CD1c-positive myeloid dendritic cell (primary cell): ENCODE results near the gene RPS19BP1.

ENCODE experiments used
- DNase-seq: peaks from one replicate; pipeline ENCODE4 v3.0.0-alpha.2; 2016; ENCODE audit errors: extremely low spot score

The RPS19BP1 gene

DNA sequence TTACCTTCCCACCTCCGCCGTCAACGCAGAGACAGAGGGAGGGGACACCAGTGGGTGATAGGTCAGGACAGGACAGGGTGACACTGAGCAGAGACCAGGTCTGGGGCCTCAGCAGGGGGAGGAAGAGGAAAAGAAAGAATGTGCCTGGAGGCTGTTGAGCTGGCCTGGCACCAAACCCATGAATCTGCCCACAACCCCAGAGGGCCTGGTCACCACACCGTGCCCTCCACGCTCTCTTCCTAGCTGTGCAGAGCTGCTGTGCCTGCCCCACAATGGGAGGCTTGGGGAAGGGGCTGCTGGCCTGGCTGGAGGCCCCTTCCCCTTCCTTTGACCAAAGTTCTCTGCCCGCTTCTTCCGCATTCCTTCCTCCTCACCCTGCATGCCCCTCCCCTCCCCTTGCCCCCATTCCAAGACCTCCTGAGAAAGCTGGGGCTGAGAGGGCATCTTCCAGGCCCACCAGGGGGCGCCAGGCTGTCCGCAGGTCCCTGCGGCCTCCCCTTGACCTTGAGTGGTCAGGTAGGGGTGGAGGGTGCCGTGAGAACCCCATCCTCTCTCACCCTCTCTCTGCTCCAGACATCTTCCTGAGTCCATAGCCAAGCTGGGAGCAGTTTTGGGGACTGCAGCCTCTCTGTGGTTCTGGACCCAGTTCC, 27.0 kb upstream of the RPS19BP1 start:
- DNase-seq = no peak

DNA sequence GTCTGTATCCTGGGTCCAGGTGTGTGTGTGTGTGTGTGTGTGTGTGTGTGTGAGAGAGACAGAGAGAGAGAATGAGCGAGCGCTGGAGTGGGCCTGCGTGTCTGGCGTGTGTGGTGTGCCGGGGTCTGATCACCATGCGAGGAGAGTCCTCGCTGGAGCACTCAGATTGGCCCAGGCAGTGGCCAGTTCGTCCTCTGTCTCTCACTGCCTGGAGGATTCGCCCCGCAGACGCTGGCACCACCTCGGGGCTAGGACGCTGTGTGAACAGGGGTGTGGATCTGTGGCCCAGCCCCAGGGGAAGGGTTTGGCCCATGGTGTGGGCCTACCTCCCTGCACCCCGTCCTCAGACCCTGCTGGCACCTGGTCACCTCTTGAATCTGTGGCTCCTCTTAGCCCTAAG, 26.4 kb upstream of the RPS19BP1 start:
- DNase-seq = no peak

- no peak for DNase-seq
Measured at GRCh38 chr22:39558254-39558727, 25.7 kb upstream of the RPS19BP1 start.

DNA sequence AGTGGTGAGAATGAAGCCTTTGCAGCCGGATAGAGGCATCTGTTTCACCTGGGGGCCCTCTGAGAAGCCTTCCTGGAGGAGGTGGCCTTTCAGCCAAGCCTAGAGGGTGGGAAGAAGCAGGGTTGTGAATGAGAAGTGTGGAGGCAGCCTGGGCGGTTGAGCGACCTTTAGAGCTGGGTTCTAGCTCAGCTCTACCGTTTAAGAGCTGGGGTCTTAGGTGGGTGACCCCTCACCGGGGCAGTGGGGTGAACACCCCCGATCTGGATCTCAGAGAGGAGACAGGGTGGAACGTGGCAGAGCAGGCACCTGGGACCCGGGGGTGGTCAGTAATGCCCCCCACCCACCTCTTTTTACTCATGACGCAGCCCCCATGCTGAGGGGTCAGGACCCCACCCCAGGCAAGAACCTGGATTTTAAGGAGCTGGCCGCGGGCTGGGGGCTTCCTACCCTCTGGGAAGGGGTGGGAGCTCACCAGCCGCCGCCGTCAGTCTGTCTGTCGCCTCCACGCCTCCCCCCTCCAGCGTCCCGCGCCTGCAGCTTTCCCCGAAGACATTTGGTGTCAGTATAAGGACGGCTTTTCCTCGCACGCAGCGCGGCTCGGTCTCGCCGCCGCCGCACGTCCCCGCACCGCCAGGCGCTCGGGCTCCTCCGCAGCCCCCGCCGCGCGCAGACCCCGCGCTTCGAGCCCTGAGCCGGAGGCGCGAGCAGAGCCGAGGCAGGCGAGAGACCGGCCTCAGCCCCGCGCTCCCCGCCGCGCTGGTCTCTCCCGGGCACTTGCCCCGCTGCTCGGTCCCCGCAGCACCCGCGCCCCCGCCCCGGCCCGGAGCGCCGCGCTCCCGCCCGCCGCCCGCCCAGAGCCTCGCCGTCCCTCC, 24.7 kb upstream of the RPS19BP1 start:
- no peak for DNase-seq

- DNase-seq = no peak
Measured at GRCh38 chr22:39554151-39554550, 21.6 kb upstream of the RPS19BP1 start.

DNA sequence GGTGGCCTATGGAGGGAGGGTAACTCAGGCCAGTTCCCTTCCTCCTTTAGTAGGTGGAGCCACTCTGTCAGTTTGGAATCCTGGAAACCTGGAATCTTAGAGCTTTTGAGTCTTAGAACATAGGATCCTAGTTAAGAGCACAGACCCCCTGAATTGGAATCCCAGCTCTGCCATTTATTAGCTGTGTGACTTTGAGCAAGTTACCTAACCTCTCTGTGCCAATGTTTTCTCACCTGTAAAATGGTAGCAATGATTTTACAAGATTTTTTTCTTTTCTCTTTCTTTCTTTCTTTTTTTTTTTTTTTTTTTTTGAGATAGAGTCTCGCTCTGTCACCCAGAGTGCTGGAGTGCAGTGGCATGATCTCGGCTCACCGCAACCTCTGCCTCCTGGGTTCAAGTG, 20.9 kb upstream of the RPS19BP1 start:
- DNase-seq = no peak

GRCh38 chr22:39547587-39547947, 15.0 kb upstream of the RPS19BP1 start:
- DNase-seq = no peak

GRCh38 chr22:39546889-39547586, 14.5 kb upstream of the RPS19BP1 start:
- DNase-seq = no peak

GRCh38 chr22:39545386-39546365, 13.1 kb upstream of the RPS19BP1 start:
- DNase-seq = peak; percentile 58

DNA sequence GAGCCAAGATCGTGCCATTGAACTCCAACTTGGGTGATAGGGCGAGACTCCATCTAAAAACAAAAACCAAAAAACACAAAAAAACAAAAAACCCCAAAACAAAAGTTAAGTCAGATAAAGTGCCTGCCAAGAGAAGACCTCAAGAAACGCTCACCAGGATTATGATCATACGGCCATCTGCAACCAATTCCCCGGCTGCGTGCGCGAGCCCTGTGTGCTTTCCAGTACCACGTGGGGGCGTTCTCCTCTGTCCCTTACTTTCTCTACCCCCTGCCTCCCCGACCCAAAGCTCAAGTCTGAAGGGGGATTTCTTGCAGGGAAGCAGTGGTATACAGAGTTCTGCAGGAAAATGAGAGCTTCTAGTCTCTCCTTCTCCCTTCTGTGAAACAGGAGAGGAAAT, 10.5 kb upstream of the RPS19BP1 start:
- DNase-seq = no peak

DNA sequence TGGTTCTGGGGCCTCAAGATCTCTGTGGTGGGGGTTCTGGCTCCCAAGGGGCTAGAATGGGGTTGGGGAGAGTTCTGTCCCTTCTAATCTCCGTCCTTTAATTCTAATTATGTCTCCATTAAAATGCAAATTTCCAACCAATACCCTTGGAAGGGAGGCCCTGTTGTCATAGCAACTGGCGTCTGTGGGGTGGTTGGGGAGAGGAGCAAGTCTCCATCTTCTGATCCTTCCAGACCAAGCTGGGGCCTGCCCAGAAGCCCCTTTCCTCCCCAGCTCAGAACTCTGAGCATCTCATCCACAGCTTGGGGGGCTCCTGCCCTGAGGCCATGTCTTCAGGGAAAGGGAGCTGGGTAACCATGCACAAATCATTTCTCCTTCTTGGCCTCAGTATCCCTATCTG, 5.4 kb upstream of the RPS19BP1 start:
- DNase-seq = no peak

GRCh38 chr22:39536711-39537110, 4.2 kb upstream of the RPS19BP1 start:
- no peak for DNase-seq

DNA sequence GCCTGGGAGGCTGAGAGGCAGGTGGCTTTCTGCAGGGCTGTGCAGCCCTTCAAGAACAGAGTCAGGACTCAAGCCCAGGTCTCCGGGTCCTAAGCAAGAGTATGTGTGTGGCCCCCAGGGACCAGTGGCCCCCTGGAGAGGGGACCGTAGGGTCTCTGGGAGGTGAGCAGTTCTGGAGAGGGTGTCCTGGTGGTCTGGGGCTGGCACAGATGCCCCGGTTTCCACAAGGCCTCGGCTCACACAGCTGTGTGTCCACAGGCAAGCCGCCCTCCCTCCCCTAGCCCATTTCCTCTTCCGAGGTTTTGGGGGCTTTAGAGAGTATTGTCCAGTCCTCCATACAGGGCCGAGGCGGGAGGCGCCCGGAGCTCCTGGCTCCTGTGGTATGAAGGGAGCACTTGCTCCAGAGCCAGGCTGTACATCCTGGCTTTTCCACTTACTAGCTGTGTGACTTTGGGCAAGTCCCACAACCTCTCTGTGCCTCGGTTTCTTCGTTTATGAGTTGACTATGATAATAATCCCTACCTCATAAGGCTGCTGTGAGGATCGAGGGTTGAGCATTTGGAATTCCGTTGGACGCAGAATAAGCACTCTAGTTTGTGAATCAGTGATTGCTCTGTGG, 3.4 kb upstream of the RPS19BP1 start:
- no peak for DNase-seq

DNA sequence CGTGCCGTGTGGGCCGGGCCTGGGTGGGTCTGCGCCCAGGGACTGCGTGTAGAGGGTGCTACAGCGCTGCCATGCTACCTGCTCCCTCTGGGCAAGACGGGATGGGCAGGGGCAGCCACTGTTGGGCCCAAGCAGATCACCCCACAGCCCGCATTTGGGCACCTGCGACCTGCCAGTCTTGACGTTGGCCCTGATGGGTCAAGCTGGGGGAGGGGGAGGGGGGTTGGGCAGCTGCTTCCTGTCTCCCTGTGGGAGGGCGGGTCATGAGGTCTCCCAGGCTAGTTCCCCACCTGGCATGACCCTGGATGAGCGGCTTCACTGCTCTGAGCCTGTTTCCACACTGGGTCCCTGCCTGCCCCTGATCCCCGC, 2.8 kb upstream of the RPS19BP1 start:
- DNase-seq = no peak

DNA sequence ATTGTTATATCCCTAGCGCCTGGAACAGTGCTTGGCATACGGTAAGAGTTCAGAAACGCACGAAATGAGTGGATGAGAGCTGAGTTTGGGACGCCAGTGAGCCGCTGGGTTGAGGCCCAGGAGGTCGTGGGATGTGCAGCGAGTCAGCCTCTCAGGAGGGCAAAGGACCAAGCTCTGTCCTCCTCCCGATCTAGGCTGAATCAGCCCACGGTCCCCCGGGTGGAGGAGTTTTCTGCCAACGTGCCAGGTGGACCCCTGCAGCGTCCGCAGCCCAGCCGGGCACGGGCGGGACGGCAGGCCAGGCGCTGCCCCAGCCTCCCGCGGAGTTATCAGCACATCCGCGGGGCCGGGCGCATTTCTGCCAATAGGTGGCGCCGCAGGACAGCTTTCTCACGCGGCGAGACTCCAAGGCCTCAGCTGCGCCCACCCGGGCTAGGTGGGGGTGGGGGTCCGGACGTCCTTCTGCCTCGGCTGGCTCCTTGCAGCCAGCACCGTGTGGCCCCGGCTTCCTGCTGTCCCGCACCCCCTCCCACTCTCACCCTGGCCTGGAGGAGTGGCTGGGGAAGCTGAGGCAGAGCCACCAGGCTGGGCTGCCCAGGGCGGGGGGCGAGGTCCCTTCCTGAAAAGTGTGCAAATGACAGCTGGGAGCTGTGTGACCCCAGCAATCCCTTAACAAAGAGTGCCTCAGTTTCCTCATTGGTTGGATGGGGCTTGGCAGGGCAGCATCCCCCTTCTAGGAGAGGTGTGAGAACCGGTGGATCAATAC, 2.2 kb upstream of the RPS19BP1 start:
- DNase-seq = peak; percentile 76

DNA sequence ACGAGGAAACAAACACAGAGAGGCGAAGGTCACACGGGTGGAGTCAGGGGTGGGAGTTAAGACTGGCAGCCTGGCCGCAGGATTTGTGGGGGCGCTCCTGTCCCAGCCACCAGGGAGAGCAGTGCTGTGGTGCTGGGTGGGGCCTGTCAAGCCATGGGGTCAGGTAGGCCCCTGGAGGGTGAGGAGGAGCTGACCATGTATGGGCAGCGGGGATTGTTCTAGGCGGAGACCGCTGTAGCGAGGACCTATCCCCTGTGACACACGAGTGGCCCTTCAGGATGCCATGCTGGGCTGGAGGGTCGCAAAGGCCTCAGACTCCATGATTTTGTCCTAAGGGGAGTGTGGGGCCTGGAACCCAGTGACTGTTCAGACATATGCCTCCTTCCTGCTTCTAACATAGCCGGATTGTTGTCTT, 1.6 kb upstream of the RPS19BP1 start:
- no peak for DNase-seq

- DNase-seq = peak; percentile 54
Measured at GRCh38 chr22:39530692-39531331, 1.7 kb downstream of the RPS19BP1 start.

GRCh38 chr22:39530116-39530515, 2.4 kb downstream of the RPS19BP1 start:
- peak; percentile 56 for DNase-seq

- DNase-seq = no peak
Measured at GRCh38 chr22:39529487-39529851, 3.1 kb downstream of the RPS19BP1 start.
